22Rv1 (cell line): Measurements from ENCODE around the gene TMBIM4.

Source experiments
- H3K27ac ChIP-seq: fragments of 450-650 bp; 2 replicates; pipeline ENCODE4 v1.5.1; 2017
- CTCF ChIP-seq: fragments of 450-650 bp; IDR thresholded peaks from 2 replicates; pipeline ENCODE4 v1.5.1; 2017; ENCODE audit warnings: mild to moderate bottlenecking
- ZFX ChIP-seq: fragments of 450-650 bp; IDR thresholded peaks from 2 replicates; pipeline ENCODE4 v1.6.1; 2017; ENCODE audit warnings: antibody characterized with exemption, borderline replicate concordance

The TMBIM4 gene

GRCh38 chr12:66085998-66086397 is 83.8 kb downstream of the TMBIM4 start:
- H3K27ac ChIP-seq: no peak overlapping the region
- TF ChIP-seq ZFX (no peak), CTCF (no peak)
